Measurements from ENCODE around the gene ATXN3L. TPM values are rescaled to one million over a fixed set of nuclear protein-coding genes. Genes with fewer than 3 reads are reported as not detected.

The ATXN3L gene
- total RNA-seq (not detected), polyA plus RNA-seq (ENCODE audit: insufficient read depth in 1 of 8, insufficient read length in 8 of 8, low replicate concordance in 1 of 8) (under 1 TPM in 1 of 8 donors, not detected in 7; 0.09 TPM)
- long read RNA-seq, donor 1 = 0 reads
- long read RNA-seq, donor 2 = 0 reads
- long read RNA-seq, donor 3 = 0 reads
- long read RNA-seq, donor 4 = 0 reads
- long read RNA-seq, donor 5 = 0 reads
- long read RNA-seq, donor 6 = 0 reads
- long read RNA-seq, donor 7 = 0 reads
- long read RNA-seq, donor 8 = 0 reads
- long read RNA-seq, donor 9 = 0 reads
- long read RNA-seq, donor 10 = 0 reads
- long read RNA-seq, donor 11 = 0 reads

DNA sequence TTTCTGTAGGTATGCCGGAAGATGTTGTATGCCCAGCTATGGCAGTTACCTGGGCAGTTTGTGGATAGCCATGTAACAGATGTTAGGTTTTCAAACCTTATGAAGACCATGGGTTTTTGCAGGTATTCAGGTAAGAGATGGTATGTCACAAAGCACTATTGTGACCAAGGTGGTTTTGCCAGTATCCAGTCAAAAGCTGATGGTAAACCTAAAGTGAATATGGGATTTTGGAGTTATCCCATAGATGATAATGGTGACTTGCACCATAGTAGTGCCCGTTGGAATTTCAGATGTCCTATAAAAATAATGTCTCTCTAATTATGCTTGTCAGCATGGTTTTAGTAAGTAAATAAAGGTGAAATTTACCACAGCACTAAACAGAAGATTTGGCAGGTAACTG is at the start of gene ATXN3L:
TSS of gene ATXN3L (minus strand) at position 101 of the 400 bp plus-strand sequence. CDS start 119 bp downstream, outside the sequence.
- H3K27ac ChIP-seq (ENCODE audit: low read length) = no peak within 1 kb of the TSS
- H3K4me1 ChIP-seq (ENCODE audit: control insufficient read depth, insufficient read depth, low read length) = no peaks in the 10 kb centered on the region
- H3K36me3 ChIP-seq (ENCODE audit: control insufficient read depth, insufficient read depth, low read length) = no peaks in the 10 kb centered on the region
- WGBS (ENCODE audit: insufficient coverage) = 80% methylated on average over 1 of the region's 2 CpGs
- H3K9me3 ChIP-seq (replicated peaks; ENCODE audit: control insufficient read depth, low read depth, low read length) = no peaks in the 10 kb centered on the region
- peaks cover 4% of the 10 kb centered on the region for H3K27me3 ChIP-seq (ENCODE audit: control insufficient read depth, insufficient read depth, low read length)
- H3K4me3 ChIP-seq (ENCODE audit: low read length) = no peak within 1 kb of the TSS
- DNase-seq = no peak

DNA sequence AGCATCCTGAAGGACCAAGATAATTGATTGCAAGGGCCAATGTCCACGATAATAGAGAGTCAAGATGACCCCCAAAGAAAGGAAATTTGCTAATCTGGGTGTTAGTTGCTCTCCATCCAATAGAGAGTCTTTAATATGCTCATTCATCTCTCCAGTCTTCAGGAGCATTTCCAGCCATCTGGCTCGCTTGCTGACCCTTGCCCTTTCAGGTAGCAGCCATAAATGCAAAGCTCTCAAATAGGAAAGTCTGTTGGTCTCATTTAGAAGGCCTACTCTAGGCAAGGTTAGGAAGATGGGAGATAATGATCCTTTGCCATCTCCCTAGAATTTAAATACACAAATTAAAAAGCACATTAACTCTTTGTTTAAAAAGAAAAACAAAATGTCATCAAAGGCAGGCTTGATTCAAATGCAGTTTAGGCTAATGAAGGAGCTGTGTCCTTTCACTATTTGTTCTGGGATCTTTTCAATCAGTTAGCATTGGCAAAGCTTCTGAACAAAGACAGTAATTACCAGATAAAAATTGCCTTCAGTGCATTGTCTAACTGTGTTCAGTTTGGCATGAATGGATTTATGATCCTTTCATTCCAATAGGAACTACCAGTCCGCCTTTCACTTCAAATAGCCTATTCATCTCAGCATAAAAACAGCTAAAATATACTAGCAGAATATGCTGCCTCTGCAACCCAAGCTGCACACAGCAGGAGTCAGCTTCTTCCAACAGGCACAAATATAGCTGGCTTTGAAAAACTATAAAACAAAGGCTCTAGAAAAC is 49.6 kb upstream of the ATXN3L start:
- Histone ChIP-seq H3K27ac (ENCODE audit: low read length) (no peak overlapping the region), H3K36me3 (ENCODE audit: control insufficient read depth, insufficient read depth, low read length) (no peaks in the 10 kb centered on the region), H3K27me3 (ENCODE audit: control insufficient read depth, insufficient read depth, low read length) (peaks cover 16% of the 10 kb centered on the region), H3K4me1 (ENCODE audit: control insufficient read depth, insufficient read depth, low read length) (peaks cover under 1% of the 10 kb centered on the region), H3K9me3 (replicated peaks; ENCODE audit: control insufficient read depth, low read depth, low read length) (no peaks in the 10 kb centered on the region), H3K4me3 (ENCODE audit: low read length) (no peak overlapping the region)
- WGBS (ENCODE audit: insufficient coverage) = 57% methylated on average over 1 of the region's 3 CpGs
- no peak for DNase-seq

DNA sequence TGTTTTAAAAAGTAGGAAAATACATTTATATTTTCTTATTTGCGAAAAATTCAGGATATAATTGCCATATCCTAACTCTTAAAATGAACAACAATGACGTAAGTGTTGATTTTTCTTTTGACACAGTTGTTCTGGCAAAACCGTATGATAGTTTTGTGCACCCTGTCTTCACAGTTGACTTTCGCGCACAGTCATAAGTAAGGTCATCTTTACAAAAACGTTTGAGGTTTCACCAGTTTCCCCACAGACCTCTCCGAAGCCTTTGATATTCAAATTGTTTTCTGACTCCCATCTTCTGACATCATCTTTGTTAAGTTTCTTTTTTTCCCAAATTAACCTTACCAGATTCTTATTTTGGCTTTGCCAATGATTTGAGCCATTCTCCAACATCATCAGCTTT is 48.1 kb upstream of the ATXN3L start:
- WGBS (ENCODE audit: insufficient coverage) = 74% methylated on average over 6 of the region's 7 CpGs
- peaks cover 16% of the 10 kb centered on the region for H3K27me3 ChIP-seq (ENCODE audit: control insufficient read depth, insufficient read depth, low read length)
- no peak for DNase-seq
- no peaks in the 10 kb centered on the region for H3K9me3 ChIP-seq (replicated peaks; ENCODE audit: control insufficient read depth, low read depth, low read length)
- H3K36me3 ChIP-seq (ENCODE audit: control insufficient read depth, insufficient read depth, low read length) = no peaks in the 10 kb centered on the region
- H3K4me3 ChIP-seq (ENCODE audit: low read length) = no peak overlapping the region
- no peak overlapping the region for H3K27ac ChIP-seq (ENCODE audit: low read length)
- H3K4me1 ChIP-seq (ENCODE audit: control insufficient read depth, insufficient read depth, low read length) = peaks cover 2% of the 10 kb centered on the region

DNA sequence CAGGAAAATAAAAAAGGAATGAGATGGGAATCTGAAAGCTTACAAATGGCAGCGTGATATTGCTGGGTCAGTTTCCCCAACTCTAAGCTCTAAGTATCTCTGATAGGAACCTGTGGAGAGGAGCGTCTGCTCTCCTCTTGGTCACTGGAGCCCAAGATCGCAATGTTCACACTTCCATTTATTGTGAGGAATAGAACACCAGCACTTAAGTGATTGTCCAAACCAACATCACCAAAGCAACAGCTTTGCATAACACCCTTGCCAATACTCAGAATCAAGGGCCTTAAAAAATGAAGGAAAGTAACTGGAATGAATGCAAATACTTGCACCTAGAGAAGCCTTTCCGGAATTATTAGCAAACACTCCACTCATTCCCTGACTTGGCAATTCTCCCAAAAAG is 46.8 kb upstream of the ATXN3L start:
- H3K27me3 ChIP-seq (ENCODE audit: control insufficient read depth, insufficient read depth, low read length) = peaks cover 19% of the 10 kb centered on the region
- H3K9me3 ChIP-seq (replicated peaks; ENCODE audit: control insufficient read depth, low read depth, low read length) = no peaks in the 10 kb centered on the region
- H3K4me1 ChIP-seq (ENCODE audit: control insufficient read depth, insufficient read depth, low read length) = peaks cover 2% of the 10 kb centered on the region
- no peaks in the 10 kb centered on the region for H3K36me3 ChIP-seq (ENCODE audit: control insufficient read depth, insufficient read depth, low read length)
- H3K4me3 ChIP-seq (ENCODE audit: low read length) = no peak overlapping the region
- no peak for DNase-seq
- WGBS (ENCODE audit: insufficient coverage) = no CpG with 5 or more reads among the region's 4 CpGs
- H3K27ac ChIP-seq (ENCODE audit: low read length) = no peak overlapping the region

DNA sequence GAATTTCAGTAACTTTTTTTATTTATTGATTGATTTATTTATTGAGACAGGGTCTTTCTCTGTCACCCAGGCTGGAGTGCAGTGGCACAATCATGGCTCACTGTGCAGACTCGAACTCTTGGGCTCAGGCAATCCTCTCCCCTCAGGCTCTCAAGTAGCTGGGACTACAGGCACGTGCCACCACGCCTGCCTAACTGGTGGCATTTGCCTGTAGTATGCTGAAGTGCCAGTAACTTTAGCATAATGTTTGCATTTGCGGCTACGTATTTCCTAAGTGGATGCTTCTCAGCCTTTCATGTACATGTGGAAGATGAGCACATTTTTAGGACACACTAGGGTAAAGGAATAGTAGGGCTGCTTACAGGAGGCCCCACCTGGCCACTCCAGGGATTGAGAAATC is 45.3 kb upstream of the ATXN3L start:
- Histone ChIP-seq H3K27me3 (ENCODE audit: control insufficient read depth, insufficient read depth, low read length) (peaks cover 24% of the 10 kb centered on the region), H3K4me3 (ENCODE audit: low read length) (no peak overlapping the region)
- WGBS (ENCODE audit: insufficient coverage) = 84% methylated on average over 3 of the region's 5 CpGs

DNA sequence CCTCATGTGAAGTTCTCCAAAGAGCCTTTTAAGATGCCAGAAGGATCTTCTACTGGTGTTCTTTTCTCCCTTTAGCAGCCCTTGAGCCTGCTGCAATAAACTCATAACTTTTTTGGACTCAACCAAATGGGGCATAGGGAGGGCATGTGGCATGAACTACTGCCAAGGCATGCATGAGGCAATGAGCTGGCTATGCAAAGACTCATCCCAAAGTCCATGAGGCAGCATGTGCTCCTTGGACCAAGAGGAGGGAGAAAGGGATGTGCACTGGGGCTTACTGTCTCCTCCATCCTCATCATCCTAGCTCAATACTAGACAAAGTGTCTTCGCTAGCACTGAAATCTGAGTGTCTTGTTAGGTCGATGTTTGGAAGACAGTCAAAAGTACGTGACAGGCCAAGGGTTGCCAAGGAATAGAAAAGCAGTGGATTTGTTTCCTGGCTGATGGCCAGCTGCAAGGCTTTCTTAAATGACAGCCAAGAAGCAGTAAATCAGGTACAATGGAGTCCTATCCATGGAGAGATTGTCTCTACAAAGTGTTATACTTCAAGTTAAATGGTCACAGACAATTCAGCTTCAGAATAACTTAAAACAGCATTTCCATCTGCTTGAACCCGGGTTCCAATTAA is 44.5 kb upstream of the ATXN3L start:
- peaks cover 11% of the 10 kb centered on the region for H3K4me1 ChIP-seq (ENCODE audit: control insufficient read depth, insufficient read depth, low read length)
- peak; percentile 29 for DNase-seq
- 58% methylated on average over 3 of the region's 4 CpGs for WGBS (ENCODE audit: insufficient coverage)
- H3K36me3 ChIP-seq (ENCODE audit: control insufficient read depth, insufficient read depth, low read length) = no peaks in the 10 kb centered on the region
- H3K27me3 ChIP-seq (ENCODE audit: control insufficient read depth, insufficient read depth, low read length) = peaks cover 25% of the 10 kb centered on the region
- H3K4me3 ChIP-seq (ENCODE audit: low read length) = no peak overlapping the region
- H3K9me3 ChIP-seq (replicated peaks; ENCODE audit: control insufficient read depth, low read depth, low read length) = no peaks in the 10 kb centered on the region
- no peak overlapping the region for H3K27ac ChIP-seq (ENCODE audit: low read length)

More for the DNA sequence above, 45.3 kb upstream of the ATXN3L start:
- Histone ChIP-seq H3K4me1 (ENCODE audit: control insufficient read depth, insufficient read depth, low read length) (peaks cover 9% of the 10 kb centered on the region), H3K9me3 (replicated peaks; ENCODE audit: control insufficient read depth, low read depth, low read length) (no peaks in the 10 kb centered on the region), H3K27ac (ENCODE audit: low read length) (no peak overlapping the region), H3K36me3 (ENCODE audit: control insufficient read depth, insufficient read depth, low read length) (no peaks in the 10 kb centered on the region)
- no peak for DNase-seq

DNA sequence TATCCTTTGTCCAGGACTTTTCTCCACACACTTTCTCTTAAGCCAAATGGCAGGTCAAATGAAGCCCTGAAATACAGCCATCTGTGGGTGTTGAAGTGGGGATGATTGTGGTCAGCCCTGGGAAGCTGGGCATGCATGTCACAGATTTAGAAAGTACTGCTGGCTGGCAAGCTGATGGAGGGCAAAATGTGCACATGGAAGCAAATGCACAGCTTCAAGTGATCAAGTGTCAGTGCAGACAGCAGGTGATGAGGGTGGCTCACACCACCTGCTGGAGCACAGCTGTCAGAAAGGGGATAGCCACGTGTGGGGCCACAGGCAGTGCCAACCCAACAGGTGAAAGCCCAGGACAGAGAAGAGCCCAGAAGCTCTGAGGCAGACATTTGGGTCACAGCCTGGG is 40.3 kb upstream of the ATXN3L start:
- DNase-seq = peak; percentile 72
- Histone ChIP-seq H3K4me3 (ENCODE audit: low read length) (no peak overlapping the region), H3K36me3 (ENCODE audit: control insufficient read depth, insufficient read depth, low read length) (no peaks in the 10 kb centered on the region), H3K27ac (ENCODE audit: low read length) (no peak overlapping the region), H3K4me1 (ENCODE audit: control insufficient read depth, insufficient read depth, low read length) (peaks cover 15% of the 10 kb centered on the region), H3K9me3 (replicated peaks; ENCODE audit: control insufficient read depth, low read depth, low read length) (no peaks in the 10 kb centered on the region), H3K27me3 (ENCODE audit: control insufficient read depth, insufficient read depth, low read length) (peaks cover 25% of the 10 kb centered on the region)
- 13% methylated on average over 1 of the region's 1 CpG for WGBS (ENCODE audit: insufficient coverage)

DNA sequence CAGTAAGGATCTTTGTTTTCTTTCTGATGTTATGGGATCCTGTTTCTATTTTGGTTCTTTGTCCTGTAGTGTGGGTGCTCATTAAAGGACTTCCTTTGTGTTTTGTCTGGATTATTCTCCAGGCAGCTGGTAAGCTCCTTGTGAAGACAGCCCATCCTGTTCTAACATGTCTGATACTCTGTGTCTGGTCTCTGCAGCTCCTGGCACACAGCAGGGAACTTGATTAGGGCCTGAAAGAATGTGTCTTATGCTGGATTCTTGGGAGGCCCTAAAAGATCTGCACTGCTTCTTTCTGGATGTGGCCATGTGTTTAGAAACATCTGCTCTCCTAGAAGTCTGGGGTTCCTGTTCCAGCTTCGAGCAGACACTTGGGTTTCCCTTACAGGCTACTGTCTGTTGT is 38.1 kb upstream of the ATXN3L start:
- H3K36me3 ChIP-seq (ENCODE audit: control insufficient read depth, insufficient read depth, low read length) = no peaks in the 10 kb centered on the region
- H3K9me3 ChIP-seq (replicated peaks; ENCODE audit: control insufficient read depth, low read depth, low read length) = no peaks in the 10 kb centered on the region
- peak overlapping the region; percentile 69 for H3K27ac ChIP-seq (ENCODE audit: low read length)
- H3K4me1 ChIP-seq (ENCODE audit: control insufficient read depth, insufficient read depth, low read length) = peaks cover 13% of the 10 kb centered on the region
- DNase-seq = peak; percentile 61
- H3K27me3 ChIP-seq (ENCODE audit: control insufficient read depth, insufficient read depth, low read length) = peaks cover 25% of the 10 kb centered on the region
- WGBS (ENCODE audit: insufficient coverage) = no CpG with 5 or more reads among the region's 1 CpG
- H3K4me3 ChIP-seq (ENCODE audit: low read length) = no peak overlapping the region

DNA sequence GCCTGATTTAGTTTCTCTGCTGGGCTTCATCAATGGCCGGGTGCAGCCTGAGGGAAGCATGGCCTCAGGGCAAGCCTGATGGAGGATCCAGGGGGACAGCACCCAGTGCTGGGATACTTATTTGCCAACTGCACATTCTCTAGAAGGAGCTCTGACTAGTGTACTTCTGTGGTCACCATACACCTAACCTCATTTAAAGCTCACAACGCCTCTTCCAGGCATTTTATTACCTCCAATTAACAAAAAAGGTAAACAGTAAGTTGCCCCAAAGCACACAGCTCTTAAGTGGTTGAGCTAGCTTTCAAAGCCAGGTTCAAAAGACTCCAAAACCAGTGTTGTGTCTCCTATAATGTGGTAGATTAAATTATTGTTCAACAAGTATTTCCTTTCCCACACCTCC is 26.8 kb upstream of the ATXN3L start:
- H3K9me3 ChIP-seq (replicated peaks; ENCODE audit: control insufficient read depth, low read depth, low read length) = no peaks in the 10 kb centered on the region
- peaks cover 15% of the 10 kb centered on the region for H3K27me3 ChIP-seq (ENCODE audit: control insufficient read depth, insufficient read depth, low read length)
- no peak overlapping the region for H3K4me3 ChIP-seq (ENCODE audit: low read length)
- no peaks in the 10 kb centered on the region for H3K36me3 ChIP-seq (ENCODE audit: control insufficient read depth, insufficient read depth, low read length)
- no peaks in the 10 kb centered on the region for H3K4me1 ChIP-seq (ENCODE audit: control insufficient read depth, insufficient read depth, low read length)
- no peak for DNase-seq
- WGBS (ENCODE audit: insufficient coverage) = 89% methylated on average over 1 of the region's 2 CpGs
- H3K27ac ChIP-seq (ENCODE audit: low read length) = no peak overlapping the region

DNA sequence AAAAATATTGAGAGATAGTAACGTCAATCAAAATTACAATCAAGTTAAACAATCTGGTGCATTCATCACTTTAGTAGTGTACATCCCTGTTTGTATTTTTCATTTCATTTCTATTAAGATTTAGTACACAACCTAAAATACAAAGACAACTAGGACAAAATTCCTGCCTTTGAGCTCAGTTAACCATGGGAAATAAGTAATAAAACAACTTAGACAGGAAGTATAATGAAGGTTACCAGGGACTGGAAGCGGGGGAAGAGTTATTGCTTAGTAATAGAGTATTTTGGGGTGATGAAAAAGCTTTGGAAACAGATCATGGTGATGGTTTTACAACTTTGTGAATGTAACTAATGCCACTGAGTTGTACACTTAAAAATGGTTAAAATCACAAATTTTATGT is 25.6 kb upstream of the ATXN3L start:
- H3K27me3 ChIP-seq (ENCODE audit: control insufficient read depth, insufficient read depth, low read length) = peaks cover 15% of the 10 kb centered on the region
- no peaks in the 10 kb centered on the region for H3K4me1 ChIP-seq (ENCODE audit: control insufficient read depth, insufficient read depth, low read length)
- WGBS (ENCODE audit: insufficient coverage) = no CpG with 5 or more reads among the region's 2 CpGs
- no peaks in the 10 kb centered on the region for H3K36me3 ChIP-seq (ENCODE audit: control insufficient read depth, insufficient read depth, low read length)
- DNase-seq = no peak
- H3K27ac ChIP-seq (ENCODE audit: low read length) = no peak overlapping the region
- H3K9me3 ChIP-seq (replicated peaks; ENCODE audit: control insufficient read depth, low read depth, low read length) = no peaks in the 10 kb centered on the region
- no peak overlapping the region for H3K4me3 ChIP-seq (ENCODE audit: low read length)
